GM23248 (cell line): Measurements from ENCODE around the gene SUOX.

Experiments used
- EZH2 ChIP-seq: fragments of 200-600 bp; sonication (generic); IDR thresholded peaks from 2 replicates; pipeline ENCODE4 v1.6.1; 2018; ENCODE audit warnings: antibody characterized with exemption, mild to moderate bottlenecking; ENCODE audit not compliant: insufficient read depth, poor library complexity, severe bottlenecking
- EZH2phosphoT487 ChIP-seq: fragments of 200-600 bp; sonication (generic); IDR thresholded peaks from 2 replicates; pipeline ENCODE4 v1.6.1; 2018; ENCODE audit warnings: antibody characterized with exemption, moderate library complexity, mild to moderate bottlenecking, low read depth; ENCODE audit not compliant: insufficient read depth

- no peak for TF ChIP-seq EZH2
- TF ChIP-seq EZH2phosphoT487: no peak
These were observed 31.6 kb downstream of the SUOX start for GRCh38 chr12:56028511-56029165.
